ENCODE data around the gene LILRA5. TPM values are rescaled to one million over a fixed set of nuclear protein-coding genes. Genes with fewer than 3 reads are reported as not detected.

The LILRA5 gene
- total and polyA plus RNA-seq, 2 of the 13 experiments (the other 11 are each of a cell fraction or from before 2014, with no cell fraction given) = not detected

- no peaks in the 10 kb centered on the region for H3K27me3 ChIP-seq (ENCODE audit: control insufficient read depth in 1 of 2, insufficient read depth in 2 of 2, low read length in 2 of 2)
- ChIA-PET POLR2A (no interaction called here), CTCF (ENCODE audit: low intra/inter-chr PET ratio, low total read pairs) (no interaction called here)
- FAIRE-seq (no peak), DNase-seq (ENCODE audit: low spot score) (no peak), ATAC-seq (no peak)
- no peak for TF ChIP-seq ZNF460 (CRISPR knock-in tag; IDR thresholded peaks at IDR 0.05; ENCODE audit: borderline replicate concordance)
- peak; percentile 85; the same call in 1 of the 2 replicates for TF ChIP-seq ZKSCAN8 (CRISPR knock-in tag; IDR thresholded peaks at IDR 0.05; ENCODE audit: borderline replicate concordance)
- H3K36me3 ChIP-seq (replicated peaks in 1 of 2; ENCODE audit: control insufficient read depth in 1 of 2, insufficient read depth in 2 of 2, low read length in 2 of 2) = no peaks in the 10 kb centered on the region
- intact Hi-C loops (cut with micrococcal nuclease; ENCODE audit: unreplicated experiment) (no loop called here), in situ Hi-C loops (cut with HindIII; ENCODE audit: extremely low pct_ligation_motif_present, low pct_unique_long_range_greater_than_20kb) (no loop called here)
- H3K9me3 ChIP-seq (ENCODE audit: low read length) = no peaks in the 10 kb centered on the region
- H3K4me1 ChIP-seq (ENCODE audit: insufficient read depth, low read length) = peaks cover 10% of the 10 kb centered on the region
- 58% methylated on average over 8 of the region's 12 CpGs for WGBS (ENCODE audit: low lambda C conversion rate)
- H3K4me2 ChIP-seq (ENCODE audit: low read depth, low read length) = no peak overlapping the region
- no peak overlapping the region for H3K4me3 ChIP-seq (replicated peaks in 1 of 3; ENCODE audit: insufficient read depth in 1 of 3, low read depth in 2 of 3, low read length in 3 of 3)
- no peaks in the 10 kb centered on the region for H3K79me2 ChIP-seq (ENCODE audit: insufficient read depth, low read length)
- no peak overlapping the region for H3K9ac ChIP-seq (ENCODE audit: insufficient read depth, low read depth, low read length)
- H3K27ac ChIP-seq (ENCODE audit: extremely low read length, insufficient read depth, low read length) = no peak overlapping the region
- H4K20me1 ChIP-seq (ENCODE audit: insufficient read depth, low read length) = no peaks in the 10 kb centered on the region
- BruUV-seq (replicated peaks) = no TSS peak
- no peak overlapping the region for H2AFZ ChIP-seq (ENCODE audit: low read length)
These were observed 43.6 kb upstream of the LILRA5 start for GRCh38 chr19:54356444-54357056.

- Histone ChIP-seq H3K27ac (ENCODE audit: extremely low read length, insufficient read depth, low read length) (no peak overlapping the region), H4K20me1 (ENCODE audit: insufficient read depth, low read length) (no peaks in the 10 kb centered on the region), H3K79me2 (ENCODE audit: insufficient read depth, low read length) (no peaks in the 10 kb centered on the region), H2AFZ (ENCODE audit: low read length) (no peak overlapping the region), H3K9me3 (ENCODE audit: low read length) (no peaks in the 10 kb centered on the region), H3K27me3 (ENCODE audit: control insufficient read depth in 1 of 2, insufficient read depth in 2 of 2, low read length in 2 of 2) (no peaks in the 10 kb centered on the region), H3K4me1 (ENCODE audit: insufficient read depth, low read length) (peaks cover 5% of the 10 kb centered on the region), H3K4me2 (ENCODE audit: low read depth, low read length) (no peak overlapping the region), H3K36me3 (replicated peaks in 1 of 2; ENCODE audit: control insufficient read depth in 1 of 2, insufficient read depth in 2 of 2, low read length in 2 of 2) (no peaks in the 10 kb centered on the region), H3K9ac (ENCODE audit: insufficient read depth, low read depth, low read length) (no peak overlapping the region), H3K4me3 (replicated peaks in 1 of 3; ENCODE audit: insufficient read depth in 1 of 3, low read depth in 2 of 3, low read length in 3 of 3) (no peak overlapping the region)
- DNase-seq (ENCODE audit: low spot score) = no peak
- ChIA-PET CTCF (ENCODE audit: low intra/inter-chr PET ratio, low total read pairs) (no interaction called here), POLR2A (no interaction called here)
- no TSS peak for BruUV-seq (replicated peaks)
- 74% methylated on average over 4 of the region's 14 CpGs for whole genome bisulfite sequencing (ENCODE audit: low lambda C conversion rate)
- ATAC-seq = no peak
- in situ Hi-C loops (cut with HindIII; ENCODE audit: extremely low pct_ligation_motif_present, low pct_unique_long_range_greater_than_20kb) = no loop called here
- FAIRE-seq = no peak
- intact Hi-C loops (cut with micrococcal nuclease; ENCODE audit: unreplicated experiment) = no loop called here
- no peak for TF ChIP-seq ZNF567 (CRISPR knock-in tag; IDR thresholded peaks at IDR 0.05; ENCODE audit: borderline replicate concordance)
- TF ChIP-seq ZFP82 (CRISPR knock-in tag; IDR thresholded peaks at IDR 0.05; ENCODE audit: borderline replicate concordance) = no peak
- no peak for TF ChIP-seq TFDP2 (CRISPR knock-in tag; IDR thresholded peaks at IDR 0.05)
- no peak for TF ChIP-seq ZNF441 (CRISPR knock-in tag; IDR thresholded peaks at IDR 0.05; ENCODE audit: borderline replicate concordance)
- no peak for TF ChIP-seq MNT (IDR thresholded peaks at IDR 0.05)
- no peak for TF ChIP-seq ZNF383 (CRISPR knock-in tag; IDR thresholded peaks at IDR 0.05; ENCODE audit: borderline replicate concordance)
These were observed 42.7 kb upstream of the LILRA5 start for GRCh38 chr19:54355675-54356074.
